OCI-LY1 (cell line): Measurements from ENCODE around the gene RAB15.

Experiments used
- H2AFZ ChIP-seq: fragments of 200-600 bp; sonication (generic), shearing (Covaris generic); 2 replicates; pipeline ENCODE4 v1.6.0; 2014; ENCODE audit warnings: antibody characterized with exemption, mild to moderate bottlenecking, low read length
- H3F3A ChIP-seq: fragments of 200-600 bp; sonication (generic), shearing (Covaris generic); 2 replicates; pipeline ENCODE4 v1.6.0; 2014; ENCODE audit warnings: mild to moderate bottlenecking, antibody characterized with exemption, low read length, moderate library complexity; ENCODE audit not compliant: insufficient read depth
- H3K27ac ChIP-seq: fragments of 200-600 bp; sonication (generic); 2 replicates; pipeline ENCODE4 v1.5.1; 2014; ENCODE audit warnings: low read length, mixed run types, mild to moderate bottlenecking, low read depth; ENCODE audit not compliant: poor library complexity, severe bottlenecking
- H3K27me3 ChIP-seq: fragments of 200-600 bp; sonication (generic); 2 replicates; pipeline ENCODE4 v1.6.0; 2014; ENCODE audit warnings: antibody characterized with exemption, mild to moderate bottlenecking, low read length, moderate library complexity; ENCODE audit not compliant: insufficient read depth
- H3K36me3 ChIP-seq: fragments of 200-600 bp; sonication (generic); 2 replicates; pipeline ENCODE4 v1.6.1; 2014; ENCODE audit warnings: mild to moderate bottlenecking, antibody characterized with exemption, low read length, moderate library complexity, mixed read lengths; ENCODE audit not compliant: insufficient read depth
- H3K4me1 ChIP-seq: fragments of 200-600 bp; sonication (generic); 2 replicates; pipeline ENCODE4 v1.5.1; 2014; ENCODE audit warnings: mild to moderate bottlenecking, low read length, moderate library complexity; ENCODE audit not compliant: insufficient read depth, severe bottlenecking
- H3K4me2 ChIP-seq: fragments of 200-600 bp; sonication (generic), shearing (Covaris generic); 2 replicates; pipeline ENCODE4 v1.6.1; 2014; ENCODE audit warnings: low read length
- H3K4me3 ChIP-seq: fragments of 200-600 bp; sonication (generic); 2 replicates; pipeline ENCODE4 v1.5.1; 2014; ENCODE audit warnings: low read length, low read depth, mild to moderate bottlenecking, mixed read lengths; ENCODE audit not compliant: poor library complexity, severe bottlenecking
- H3K79me2 ChIP-seq: fragments of 200-600 bp; shearing (Covaris generic); 2 replicates; pipeline ENCODE4 v1.6.1; 2016; ENCODE audit warnings: mixed run types, low read length, mixed read lengths; ENCODE audit not compliant: insufficient read depth
- H3K9ac ChIP-seq: fragments of 200-600 bp; sonication (generic), shearing (Covaris generic); 2 replicates; pipeline ENCODE4 v1.6.1; 2014; ENCODE audit warnings: mild to moderate bottlenecking, low read length, mixed read lengths
- H3K9me2 ChIP-seq: fragments of 200-600 bp; sonication (generic), shearing (Covaris generic); 2 replicates; pipeline ENCODE4 v1.6.1; 2014; ENCODE audit warnings: low read depth, mild to moderate bottlenecking, low read length, mixed read lengths
- H3K9me3 ChIP-seq: fragments of 200-600 bp; shearing (Covaris generic); 2 replicates; pipeline ENCODE4 v1.6.1; 2014; ENCODE audit warnings: low read length, mixed read lengths
- H4K20me1 ChIP-seq: fragments of 200-600 bp; sonication (generic), shearing (Covaris generic); 2 replicates; pipeline ENCODE4 v1.6.0; 2016; ENCODE audit warnings: mild to moderate bottlenecking, low read length; ENCODE audit not compliant: insufficient read depth
- EZH2 ChIP-seq: fragments of 200-600 bp; sonication (generic), shearing (Covaris generic); IDR thresholded peaks from 2 replicates; pipeline ENCODE4 v1.8.0; 2017; ENCODE audit warnings: borderline replicate concordance, mixed run types, mild to moderate bottlenecking, antibody characterized with exemption, low read length, moderate library complexity, mixed read lengths
- TF ChIP-seq, protein P1 (sequence below): fragments of 200-600 bp; sonication (generic), shearing (Covaris generic); IDR thresholded peaks from 2 replicates; pipeline ENCODE4 v1.5.1; 2017; ENCODE audit warnings: mild to moderate bottlenecking, antibody characterized with exemption, low read length, moderate library complexity, mixed read lengths

The RAB15 gene

DNA sequence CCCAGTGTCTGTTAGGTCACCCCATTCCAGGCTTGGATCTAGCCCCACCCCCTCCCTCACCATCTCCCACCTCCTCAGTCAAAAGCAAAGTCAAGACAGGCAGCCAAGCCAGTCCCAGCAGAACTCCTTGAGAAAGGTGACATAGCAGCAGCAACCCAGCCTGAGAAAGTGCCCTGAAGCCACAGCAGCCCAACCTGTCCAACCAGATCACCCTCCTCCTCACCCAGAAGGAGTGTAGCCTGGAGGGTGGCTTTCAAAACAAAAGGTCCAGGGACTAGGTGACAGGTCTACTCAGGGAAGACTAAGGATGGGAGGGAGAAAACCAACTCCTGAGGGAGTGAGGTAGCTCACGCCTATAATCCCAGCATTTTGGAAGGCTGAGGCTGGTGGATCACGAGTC, 5.2 kb downstream of the RAB15 start:
- no peaks in the 10 kb centered on the region for H3K9me3 ChIP-seq
- H3K27me3 ChIP-seq = no peaks in the 10 kb centered on the region
- no peak overlapping the region for H3K4me2 ChIP-seq
- no peak overlapping the region for H3K27ac ChIP-seq
- H3K9ac ChIP-seq = no peak overlapping the region
- no peak overlapping the region for H3K4me3 ChIP-seq
- no peaks in the 10 kb centered on the region for H3K79me2 ChIP-seq
- no peaks in the 10 kb centered on the region for H4K20me1 ChIP-seq
- no peaks in the 10 kb centered on the region for H3K9me2 ChIP-seq
- TF ChIP-seq, protein P1, sequence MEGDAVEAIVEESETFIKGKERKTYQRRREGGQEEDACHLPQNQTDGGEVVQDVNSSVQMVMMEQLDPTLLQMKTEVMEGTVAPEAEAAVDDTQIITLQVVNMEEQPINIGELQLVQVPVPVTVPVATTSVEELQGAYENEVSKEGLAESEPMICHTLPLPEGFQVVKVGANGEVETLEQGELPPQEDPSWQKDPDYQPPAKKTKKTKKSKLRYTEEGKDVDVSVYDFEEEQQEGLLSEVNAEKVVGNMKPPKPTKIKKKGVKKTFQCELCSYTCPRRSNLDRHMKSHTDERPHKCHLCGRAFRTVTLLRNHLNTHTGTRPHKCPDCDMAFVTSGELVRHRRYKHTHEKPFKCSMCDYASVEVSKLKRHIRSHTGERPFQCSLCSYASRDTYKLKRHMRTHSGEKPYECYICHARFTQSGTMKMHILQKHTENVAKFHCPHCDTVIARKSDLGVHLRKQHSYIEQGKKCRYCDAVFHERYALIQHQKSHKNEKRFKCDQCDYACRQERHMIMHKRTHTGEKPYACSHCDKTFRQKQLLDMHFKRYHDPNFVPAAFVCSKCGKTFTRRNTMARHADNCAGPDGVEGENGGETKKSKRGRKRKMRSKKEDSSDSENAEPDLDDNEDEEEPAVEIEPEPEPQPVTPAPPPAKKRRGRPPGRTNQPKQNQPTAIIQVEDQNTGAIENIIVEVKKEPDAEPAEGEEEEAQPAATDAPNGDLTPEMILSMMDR = no peak
- TF ChIP-seq EZH2 = no peak
- H3K36me3 ChIP-seq = no peaks in the 10 kb centered on the region
- H3K4me1 ChIP-seq = peaks cover 5% of the 10 kb centered on the region
- no peak overlapping the region for H2AFZ ChIP-seq
- H3F3A ChIP-seq = no peaks in the 10 kb centered on the region

DNA sequence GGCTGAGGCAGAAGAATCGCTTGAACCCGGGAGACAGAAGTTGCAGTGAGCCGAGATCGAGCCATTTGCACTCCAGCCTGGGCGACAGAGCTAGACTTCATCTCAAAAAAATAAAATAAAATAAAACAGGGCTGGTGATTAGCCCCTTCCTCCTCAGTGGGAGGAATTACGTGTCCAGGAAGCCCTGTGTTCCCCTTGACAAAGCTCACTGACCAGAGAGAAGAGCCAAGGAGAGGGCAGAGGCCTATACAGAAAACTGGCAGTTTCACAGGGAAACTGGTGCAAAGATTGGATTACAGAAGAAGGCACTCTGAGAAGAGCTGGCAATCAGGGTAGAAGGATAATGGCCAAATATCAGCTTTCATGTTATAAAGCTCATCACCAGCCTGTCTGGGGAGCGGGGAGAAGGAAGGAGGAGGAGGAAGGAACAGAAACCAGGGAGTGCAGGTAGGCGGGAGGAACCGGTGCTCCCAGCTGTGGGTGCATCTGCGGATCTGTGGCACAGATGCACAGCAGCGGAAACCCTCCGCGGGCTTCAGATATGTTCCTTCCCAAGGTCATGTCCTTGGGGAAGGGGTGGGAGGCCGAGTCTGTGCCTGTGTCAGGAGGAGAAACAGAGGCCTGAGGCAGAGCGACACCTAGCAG, 6.7 kb downstream of the RAB15 start:
- H3K27ac ChIP-seq = no peak overlapping the region
- no peak overlapping the region for H3K9ac ChIP-seq
- no peaks in the 10 kb centered on the region for H3K4me1 ChIP-seq
- no peaks in the 10 kb centered on the region for H3K27me3 ChIP-seq
- no peaks in the 10 kb centered on the region for H3K36me3 ChIP-seq
- H3K9me2 ChIP-seq = no peaks in the 10 kb centered on the region
- no peak overlapping the region for H3K4me2 ChIP-seq
- H3F3A ChIP-seq = no peaks in the 10 kb centered on the region
- H3K9me3 ChIP-seq = no peaks in the 10 kb centered on the region
- H2AFZ ChIP-seq = no peak overlapping the region
- H3K79me2 ChIP-seq = no peaks in the 10 kb centered on the region
- TF ChIP-seq, protein P1 = no peak
- no peak for TF ChIP-seq EZH2
- H4K20me1 ChIP-seq = no peaks in the 10 kb centered on the region
- H3K4me3 ChIP-seq = no peak overlapping the region

DNA sequence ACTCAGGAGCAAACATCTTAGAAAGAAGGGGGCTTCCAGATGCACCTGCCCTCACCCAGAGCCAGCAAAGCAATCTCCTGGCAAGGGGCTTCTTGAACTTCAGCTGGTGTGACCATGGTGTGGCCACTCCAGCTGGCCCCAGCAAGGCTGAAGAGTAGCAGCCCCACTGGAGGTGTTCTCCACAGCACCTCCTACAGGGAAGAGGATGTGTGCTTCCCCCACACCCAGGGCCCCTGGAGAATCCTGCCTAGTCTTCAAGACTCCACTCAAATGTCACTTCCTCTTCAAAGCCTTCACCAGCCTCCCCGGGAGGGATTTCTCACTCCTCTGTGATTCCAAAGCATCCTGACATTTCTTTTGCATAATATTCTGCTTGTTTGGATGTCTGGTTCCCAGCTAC, 8.5 kb downstream of the RAB15 start:
- no peaks in the 10 kb centered on the region for H3K9me3 ChIP-seq
- no peak for TF ChIP-seq EZH2
- TF ChIP-seq, protein P1 = no peak
- H3K4me2 ChIP-seq = no peak overlapping the region
- no peak overlapping the region for H3K4me3 ChIP-seq
- H3F3A ChIP-seq = no peaks in the 10 kb centered on the region
- no peaks in the 10 kb centered on the region for H3K9me2 ChIP-seq
- no peaks in the 10 kb centered on the region for H3K4me1 ChIP-seq
- no peak overlapping the region for H3K27ac ChIP-seq
- no peaks in the 10 kb centered on the region for H3K36me3 ChIP-seq
- H3K79me2 ChIP-seq = no peaks in the 10 kb centered on the region
- H2AFZ ChIP-seq = no peak overlapping the region
- H3K27me3 ChIP-seq = no peaks in the 10 kb centered on the region
- no peak overlapping the region for H3K9ac ChIP-seq
- no peaks in the 10 kb centered on the region for H4K20me1 ChIP-seq
